Sigmoid colon (tissue), 4 donors: ENCODE data around the gene RBM25.

Source experiments
- CTCF ChIP-seq, 4 experiments: fragments of 450-650 bp in 3 of 4; fragments of 200-600 bp in 1 of 4; IDR thresholded peaks; one replicate each; pipeline ENCODE4 v1.5.1; 2016 to 2019; ENCODE audit warnings: antibody characterized with exemption in 4 of 4, mild to moderate bottlenecking in 3 of 4, moderate library complexity in 2 of 4
- EP300 ChIP-seq, 4 donors: sonication (generic); formaldehyde crosslinking; IDR thresholded peaks; one replicate each; pipeline ENCODE4 v1.6.1; 2017; ENCODE audit warnings: antibody characterized with exemption in 4 of 4
- POLR2A ChIP-seq, 2 donors: fragments of 450-650 bp; IDR thresholded peaks; one replicate each; pipeline ENCODE4 v1.6.1; 2016; ENCODE audit warnings: antibody characterized with exemption in 2 of 2, mild to moderate bottlenecking in 2 of 2, moderate library complexity in 2 of 2
- POLR2AphosphoS5 ChIP-seq, 4 donors: sonication (generic); formaldehyde crosslinking; IDR thresholded peaks; one replicate each; pipeline ENCODE4 v1.6.1; 2017; ENCODE audit warnings: antibody characterized with exemption in 4 of 4

DNA sequence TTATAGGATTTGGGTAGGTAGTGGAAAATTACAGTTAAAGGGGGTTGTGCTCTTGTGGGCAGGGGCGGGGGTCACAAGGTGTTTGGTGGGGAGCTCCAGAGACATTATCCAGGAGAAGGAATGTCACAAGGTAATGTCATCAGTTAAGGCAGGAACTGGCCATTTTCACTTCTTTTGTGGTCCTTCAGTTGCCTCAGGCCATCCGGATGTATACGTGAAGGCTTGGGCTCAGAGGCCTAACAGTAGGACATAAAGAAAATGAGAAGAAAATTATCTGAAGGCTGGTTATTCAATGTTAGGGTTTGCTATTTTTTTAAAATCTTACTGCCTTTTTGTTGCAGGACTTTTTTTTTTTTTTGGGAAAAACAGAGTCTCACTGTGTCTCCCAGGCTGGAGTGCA is 75.5 kb downstream of the RBM25 start:
- TF ChIP-seq POLR2AphosphoS5 (IDR thresholded peaks at IDR 0.05) (no peak), CTCF (IDR thresholded peaks at IDR 0.05) (no peak), POLR2A (IDR thresholded peaks at IDR 0.05) (no peak), EP300 (IDR thresholded peaks at IDR 0.05) (no peak)
